GM19193 (cell line): ENCODE results near the gene GOSR2.

Source experiments
- POLR2A ChIP-seq: IDR thresholded peaks from 4 replicates; pipeline ENCODE4 v1.6.1; 2011; ENCODE audit not compliant: insufficient read depth, insufficient read length; ENCODE audit errors: extremely low read depth

Gene GOSR2

DNA sequence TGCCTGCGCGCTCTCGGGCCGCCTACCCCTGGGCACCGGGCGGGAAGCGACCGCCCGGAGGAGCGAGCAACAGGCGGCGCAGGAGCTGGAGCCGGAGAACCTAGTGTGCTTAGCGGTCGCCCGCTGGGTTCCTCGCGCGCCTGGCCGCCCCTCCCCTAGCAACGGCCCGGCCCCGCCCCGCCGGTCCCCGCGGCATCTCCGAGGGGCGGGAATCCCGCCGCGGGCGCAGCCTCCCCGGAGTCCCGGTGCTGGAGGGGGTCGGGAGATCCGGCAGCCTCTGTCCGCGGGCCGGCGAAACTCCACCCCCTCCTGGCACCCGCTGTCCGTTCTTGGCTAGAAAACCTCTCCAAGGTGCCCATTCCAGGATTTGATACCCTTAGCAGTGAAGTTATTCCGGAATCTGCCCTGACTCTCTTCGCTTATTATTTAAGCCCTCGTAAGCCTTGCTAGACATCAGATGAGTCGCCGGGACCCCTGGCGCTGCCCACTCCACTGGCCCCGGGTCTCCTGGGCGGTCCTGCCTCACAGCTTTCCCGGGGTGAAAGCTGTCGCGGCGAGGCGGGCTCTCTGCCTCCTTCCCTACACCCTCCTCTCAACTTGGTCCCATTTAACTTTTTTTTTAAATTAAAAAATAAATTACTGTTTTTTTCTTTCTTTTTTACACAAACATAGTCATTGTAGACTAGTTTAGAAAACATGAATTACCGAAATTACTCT, 56.3 kb downstream of the GOSR2 start, which contains the start of gene RPRML:
TSS of gene RPRML (minus strand) at position 107 of the 717 bp plus-strand sequence. CDS start 246 bp downstream, outside the sequence.
- TF ChIP-seq POLR2A = no peak

DNA sequence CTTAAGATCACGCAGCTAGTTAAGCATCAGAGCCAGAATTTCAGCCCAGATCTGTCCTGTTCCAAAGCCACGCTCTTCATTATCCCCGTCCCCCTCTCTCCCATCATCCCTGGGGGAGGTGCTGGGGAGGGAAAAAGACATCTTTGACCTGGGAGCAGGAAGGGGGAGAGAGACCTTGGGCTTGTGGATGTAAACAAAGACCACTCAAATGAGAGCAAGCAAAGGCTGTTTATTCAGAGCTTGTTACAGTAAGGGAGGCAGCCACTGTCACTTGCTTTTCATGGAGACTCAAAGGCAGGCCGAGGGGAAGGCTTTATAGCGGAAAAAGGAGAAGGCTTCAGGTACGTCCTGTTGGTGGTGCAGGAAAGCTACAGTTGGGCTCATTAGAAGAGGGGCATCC, 59.6 kb downstream of the GOSR2 start:
- no peak for TF ChIP-seq POLR2A

DNA sequence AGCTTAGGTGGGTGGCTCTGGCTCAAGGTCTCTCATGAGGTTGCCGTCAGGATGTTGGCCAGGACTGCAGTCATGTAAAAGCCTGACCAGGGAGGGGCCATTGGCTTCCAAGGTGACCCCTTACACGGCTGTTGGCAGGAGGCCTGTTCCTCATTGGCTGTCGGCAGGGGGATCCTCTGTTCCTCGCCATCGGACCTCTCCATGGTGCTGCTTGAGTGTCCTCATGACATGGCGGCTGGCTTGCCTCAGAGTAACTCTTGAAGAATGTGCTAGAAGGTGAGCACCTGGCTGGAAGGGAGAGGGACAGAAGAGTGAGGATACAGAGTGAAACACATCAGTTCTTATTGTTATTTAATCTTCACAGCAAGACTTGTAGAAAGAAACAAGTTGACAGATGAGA, 60.8 kb downstream of the GOSR2 start:
- no peak for TF ChIP-seq POLR2A

DNA sequence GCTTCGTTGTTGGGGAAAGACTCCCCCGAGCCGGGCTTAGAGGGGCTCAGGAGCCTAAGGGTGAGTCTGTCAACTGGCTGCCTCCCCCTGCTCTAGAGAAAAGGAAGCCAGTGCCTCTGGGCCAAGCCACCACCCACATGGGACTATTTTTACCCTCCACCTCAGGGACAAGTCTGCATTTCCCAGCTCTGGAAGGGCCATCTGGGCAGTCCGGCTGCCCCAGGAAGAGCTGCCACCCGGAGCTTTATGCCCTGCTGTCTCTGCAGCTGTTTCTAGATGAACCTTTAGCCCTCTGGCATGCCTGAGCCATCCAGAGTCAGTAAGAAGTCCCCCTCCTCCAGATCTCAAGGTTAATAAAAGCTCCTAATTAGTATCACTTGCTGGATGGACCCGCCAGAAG, 61.4 kb downstream of the GOSR2 start:
- TF ChIP-seq POLR2A = no peak

DNA sequence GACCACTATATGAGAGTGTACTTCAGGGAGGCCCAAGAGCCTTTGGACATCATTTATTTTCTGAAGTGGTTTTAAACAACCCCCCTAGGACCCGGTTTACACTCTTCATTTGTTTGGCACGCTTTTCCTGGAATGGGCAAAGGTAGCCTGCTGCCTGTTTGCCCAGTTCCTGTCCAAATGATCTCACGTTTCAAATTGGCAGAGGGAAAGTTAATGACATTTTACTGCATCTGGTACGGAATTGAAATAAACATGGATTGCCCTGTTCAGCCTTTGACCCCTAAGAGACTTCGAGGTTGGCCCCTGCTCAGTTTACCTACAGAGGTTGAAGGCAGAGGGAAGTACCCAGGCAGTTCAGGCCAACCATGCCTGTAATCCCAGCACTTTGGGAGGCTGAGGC, 61.9 kb downstream of the GOSR2 start:
- TF ChIP-seq POLR2A = no peak

DNA sequence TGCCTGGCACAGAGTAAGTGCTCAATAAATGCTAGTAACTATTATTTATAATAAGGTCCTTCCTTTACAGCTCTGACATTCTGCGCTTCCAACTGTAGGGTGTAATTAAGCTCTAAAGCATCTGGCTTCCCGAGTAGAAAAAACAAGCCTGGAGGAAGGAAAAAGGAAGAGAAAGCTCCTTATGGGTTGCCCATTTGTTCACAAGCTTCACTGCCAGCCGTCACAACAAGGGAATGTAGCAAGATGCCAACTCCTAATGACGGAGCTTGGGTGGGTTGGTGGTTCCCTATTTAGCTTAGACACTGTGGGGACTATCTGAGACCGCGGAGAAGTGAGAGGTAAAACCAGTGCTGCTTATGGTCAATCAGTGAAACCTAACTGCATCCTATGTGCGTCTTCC, 63.4 kb downstream of the GOSR2 start:
- TF ChIP-seq POLR2A = no peak

DNA sequence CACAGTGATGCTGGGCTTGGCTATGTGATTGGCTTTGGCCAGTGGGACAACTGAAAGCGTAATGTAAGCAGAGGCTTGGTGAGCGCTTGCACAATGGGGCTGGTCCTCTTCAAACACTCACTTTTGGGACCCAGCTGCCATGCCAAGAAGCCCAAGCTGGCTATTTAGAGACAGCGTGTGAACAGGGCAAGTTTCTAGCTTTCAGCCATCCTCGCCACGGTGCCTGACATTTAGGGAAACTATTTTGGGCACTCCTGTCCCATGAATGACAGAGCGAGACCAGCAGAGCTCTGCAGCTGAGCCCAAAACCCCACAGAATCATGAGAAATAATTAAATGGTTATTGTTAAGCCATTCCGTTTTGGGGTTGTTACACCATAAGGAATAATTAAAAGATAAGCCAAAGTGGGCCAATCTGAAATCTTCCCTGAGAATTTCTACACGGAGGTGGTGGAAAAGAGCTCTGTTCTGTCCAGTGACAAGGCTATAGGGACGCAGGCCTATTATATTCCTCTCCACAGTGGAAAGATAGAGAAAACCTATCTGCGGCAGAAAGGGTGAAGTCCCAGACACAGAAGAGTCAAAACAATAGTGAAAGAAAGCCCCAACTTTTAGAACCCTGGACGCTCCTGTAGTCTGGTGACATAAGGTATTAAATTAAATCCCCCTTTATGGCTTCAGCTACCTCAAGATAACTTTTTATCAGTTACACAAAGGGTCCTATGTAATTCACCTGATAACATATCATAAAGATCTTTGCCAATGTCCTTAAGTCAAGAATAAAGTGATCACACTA, 66.9 kb downstream of the GOSR2 start:
- no peak for TF ChIP-seq POLR2A

DNA sequence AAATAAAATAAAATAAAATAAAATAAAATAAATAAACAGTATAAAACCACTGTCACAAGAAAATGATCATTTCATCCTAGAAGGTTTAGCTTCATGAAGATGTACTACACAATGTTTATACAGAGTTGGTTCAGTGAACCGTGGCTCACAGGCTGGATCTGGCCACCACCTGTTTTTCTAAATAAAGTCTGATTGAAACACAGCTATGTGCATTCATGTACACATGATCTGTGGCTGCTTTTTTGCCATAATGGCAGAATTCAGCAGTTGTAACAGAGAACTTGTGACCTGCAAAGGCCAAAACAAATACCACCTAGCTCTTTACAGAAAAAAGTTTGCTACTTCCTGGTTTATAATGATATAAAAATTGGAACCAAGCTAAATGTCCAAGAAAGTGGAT, 68.7 kb downstream of the GOSR2 start:
- TF ChIP-seq POLR2A = no peak
